ENCODE results near the gene VPS8.

VPS8 gene

GRCh38 chr3:185089751-185090150 is 277.8 kb downstream of the VPS8 start (continued):
- no peak for TF ChIP-seq TSHZ2 (CRISPR knock-in tag; IDR thresholded peaks at IDR 0.05)
- no peak for TF ChIP-seq CREB5 (CRISPR knock-in tag; IDR thresholded peaks at IDR 0.05; ENCODE audit: low read depth)
- no peak for TF ChIP-seq ZFP3 (CRISPR knock-in tag; IDR thresholded peaks at IDR 0.05)
- TF ChIP-seq POU6F1 (CRISPR knock-in tag; IDR thresholded peaks at IDR 0.05; ENCODE audit: borderline replicate concordance, low read depth): no peak
- TF ChIP-seq PATZ1 (CRISPR knock-in tag; IDR thresholded peaks at IDR 0.05; ENCODE audit: borderline replicate concordance): no peak
- TF ChIP-seq RARB (CRISPR knock-in tag; IDR thresholded peaks at IDR 0.05): no peak

- no peak for ATAC-seq
- no peak for TF ChIP-seq CSDC2 (CRISPR knock-in tag; IDR thresholded peaks at IDR 0.05)
- no peak for TF ChIP-seq PATZ1 (CRISPR knock-in tag; IDR thresholded peaks at IDR 0.05; ENCODE audit: borderline replicate concordance)
- no peak for TF ChIP-seq SNAI2 (CRISPR knock-in tag; IDR thresholded peaks at IDR 0.05)
- TF ChIP-seq BACH2 (CRISPR knock-in tag; IDR thresholded peaks at IDR 0.05; ENCODE audit: borderline replicate concordance): no peak
- TF ChIP-seq RARB (CRISPR knock-in tag; IDR thresholded peaks at IDR 0.05): no peak
- no peak for TF ChIP-seq ZFP3 (CRISPR knock-in tag; IDR thresholded peaks at IDR 0.05)
- no peak for TF ChIP-seq GLIS3 (CRISPR knock-in tag; IDR thresholded peaks at IDR 0.05)
- TF ChIP-seq ZNF565 (CRISPR knock-in tag; conservative IDR thresholded peaks at IDR 0.05; ENCODE audit: low read depth): no peak
- no peak for TF ChIP-seq TOX (CRISPR knock-in tag; IDR thresholded peaks at IDR 0.05; ENCODE audit: borderline replicate concordance)
- TF ChIP-seq POU6F1 (CRISPR knock-in tag; IDR thresholded peaks at IDR 0.05; ENCODE audit: borderline replicate concordance, low read depth): no peak
- TF ChIP-seq ZNF8 (CRISPR knock-in tag; IDR thresholded peaks at IDR 0.05): no peak
Measured at GRCh38 chr3:185090811-185091210, 278.8 kb downstream of the VPS8 start.

GRCh38 chr3:185093116-185093515 is 281.1 kb downstream of the VPS8 start:
- no peak for ATAC-seq
- TF ChIP-seq ESRRG (CRISPR knock-in tag; IDR thresholded peaks at IDR 0.05) (no peak), TOX (CRISPR knock-in tag; IDR thresholded peaks at IDR 0.05; ENCODE audit: borderline replicate concordance) (no peak), ZNF8 (CRISPR knock-in tag; IDR thresholded peaks at IDR 0.05) (no peak), CREB5 (CRISPR knock-in tag; IDR thresholded peaks at IDR 0.05; ENCODE audit: low read depth) (no peak), BACH2 (CRISPR knock-in tag; IDR thresholded peaks at IDR 0.05; ENCODE audit: borderline replicate concordance) (no peak), SNAI2 (CRISPR knock-in tag; IDR thresholded peaks at IDR 0.05) (no peak), ARNTL (CRISPR knock-in tag; IDR thresholded peaks at IDR 0.05; ENCODE audit: borderline replicate concordance, low read depth) (no peak), CSDC2 (CRISPR knock-in tag; IDR thresholded peaks at IDR 0.05) (no peak), RARB (CRISPR knock-in tag; IDR thresholded peaks at IDR 0.05) (no peak), TSHZ2 (CRISPR knock-in tag; IDR thresholded peaks at IDR 0.05) (no peak), ZNF565 (CRISPR knock-in tag; conservative IDR thresholded peaks at IDR 0.05; ENCODE audit: low read depth) (no peak), OSR1 (CRISPR knock-in tag; IDR thresholded peaks at IDR 0.05) (no peak), PATZ1 (CRISPR knock-in tag; IDR thresholded peaks at IDR 0.05; ENCODE audit: borderline replicate concordance) (no peak), ISL1 (CRISPR knock-in tag; IDR thresholded peaks at IDR 0.05) (no peak), ZNF70 (CRISPR knock-in tag; IDR thresholded peaks at IDR 0.05) (no peak)
